Fibroblast of lung (primary cell): ENCODE measurements around the gene ANXA2. TPM values are rescaled to one million over a fixed set of nuclear protein-coding genes. Genes with fewer than 3 reads are reported as not detected.

ENCODE experiments used
- DNase-seq, 2 donors: peaks; one replicate each; pipeline versions ENCODE4 v3.0.0 to v3.0.0-alpha.2; 2010; ENCODE audit warnings: low read depth in 2 of 2
- H2AFZ ChIP-seq: 2 replicates; pipeline ENCODE4 v1.5.1; 2012; ENCODE audit warnings: low read length, control low read depth, inconsistent platforms
- H3K27ac ChIP-seq: 2 replicates; pipeline ENCODE4 v1.5.1; 2011; ENCODE audit warnings: low read length, control low read depth; ENCODE audit not compliant: insufficient read depth
- H3K27me3 ChIP-seq: 2 replicates; pipeline ENCODE4 v1.5.1; 2011; ENCODE audit warnings: mild to moderate bottlenecking, low read length; ENCODE audit not compliant: control insufficient read depth, insufficient read depth
- H3K36me3 ChIP-seq: 2 replicates; pipeline ENCODE4 v1.5.1; 2011; ENCODE audit warnings: low read length; ENCODE audit not compliant: control insufficient read depth, insufficient read depth
- H3K4me1 ChIP-seq: 2 replicates; pipeline ENCODE4 v1.5.1; 2011; ENCODE audit warnings: low read length; ENCODE audit not compliant: control insufficient read depth, insufficient read depth; ENCODE audit errors: extremely low read depth
- H3K4me2 ChIP-seq: 2 replicates; pipeline ENCODE4 v1.5.1; 2011; ENCODE audit warnings: low read length, control low read depth; ENCODE audit not compliant: insufficient read depth; ENCODE audit errors: extremely low read depth
- H3K4me3 ChIP-seq, 4 experiments: fragments of 200-600 bp in 1 of 4; sonication (generic) in 1 of 4; replicated peaks in 1 of 4; 2 replicates each; pipeline ENCODE4 v1.5.1; 2011 to 2016; ENCODE audit warnings: low read length in 4 of 4, low read depth in 3 of 4, mild to moderate bottlenecking in 3 of 4, control low read depth in 2 of 4, inconsistent platforms in 1 of 4, mixed read lengths in 1 of 4; ENCODE audit not compliant: insufficient read depth in 1 of 4; ENCODE audit errors: control extremely low read depth in 1 of 4
- H3K79me2 ChIP-seq: 2 replicates; pipeline ENCODE4 v1.5.1; 2012; ENCODE audit warnings: mild to moderate bottlenecking, low read length, inconsistent platforms; ENCODE audit not compliant: control insufficient read depth, insufficient read depth
- H3K9ac ChIP-seq: 2 replicates; pipeline ENCODE4 v1.5.1; 2011; ENCODE audit warnings: mild to moderate bottlenecking, low read length, control low read depth; ENCODE audit not compliant: insufficient read depth
- H3K9me3 ChIP-seq: 2 replicates; pipeline ENCODE4 v1.5.1; 2012; ENCODE audit warnings: low read depth, low read length; ENCODE audit not compliant: control insufficient read depth, insufficient read depth
- H4K20me1 ChIP-seq: 2 replicates; pipeline ENCODE4 v1.5.1; 2011; ENCODE audit warnings: low read length; ENCODE audit not compliant: control insufficient read depth, insufficient read depth; ENCODE audit errors: extremely low read depth
- CTCF ChIP-seq, 2 donors: IDR thresholded peaks in 1 of 2; conservative IDR thresholded peaks in 1 of 2; 1 replicate in 1 of 2; 2 replicates in 1 of 2; pipeline ENCODE4 v1.5.1; 2011 to 2012; ENCODE audit warnings: low read length in 2 of 2, control low read depth in 1 of 2, inconsistent platforms in 1 of 2, low read depth in 1 of 2, mild to moderate bottlenecking in 1 of 2
- EZH2 ChIP-seq: IDR thresholded peaks from 2 replicates; pipeline ENCODE4 v1.5.1; 2012; ENCODE audit warnings: low read length, control low read depth, mild to moderate bottlenecking; ENCODE audit errors: missing control alignments
- polyA plus RNA-seq, 2 donors: library from polyadenylated mRNA; depleted of rRNA in 1 of 2; stranded (reverse) in 1 of 2; unstranded in 1 of 2; fragments of >200 nt; gene quantifications; 2 replicates each; pipeline ENCODE4 v1.2.1, GENCODE V29; 2011 to 2012; ENCODE audit warnings: missing spikeins in 1 of 2
- total RNA-seq: library from RNA; depleted of rRNA; stranded (reverse); fragments of >200 nt; gene quantifications from 2 replicates; pipeline ENCODE4 v1.2.1, GENCODE V29; 2014

The ANXA2 gene
- total and polyA plus RNA-seq, 2 donors (not counting 1 experiment from before 2014, with no cell fraction given) = 2,754 to 4,872 TPM

GRCh38 chr15:60386615-60387014 is 11.2 kb downstream of the ANXA2 start:
- Histone ChIP-seq H4K20me1 (peaks cover 19% of the 10 kb centered on the region), H3K4me1 (peaks cover 24% of the 10 kb centered on the region)
- DNase-seq = no peak

GRCh38 chr15:60385620-60386552 is 11.9 kb downstream of the ANXA2 start:
- H3K4me2 ChIP-seq = no peak overlapping the region
- H3K79me2 ChIP-seq = peaks cover 100% of the 10 kb centered on the region
- H3K4me3 ChIP-seq = no peak overlapping the region
- H2AFZ ChIP-seq = no peak overlapping the region
- no peak overlapping the region for H3K27ac ChIP-seq
- DNase-seq = no peak
- H3K4me1 ChIP-seq = peaks cover 19% of the 10 kb centered on the region
- H4K20me1 ChIP-seq = peaks cover 17% of the 10 kb centered on the region
- H3K9me3 ChIP-seq = no peaks in the 10 kb centered on the region
- no peak overlapping the region for H3K9ac ChIP-seq
- H3K27me3 ChIP-seq = no peaks in the 10 kb centered on the region
- H3K36me3 ChIP-seq = peaks cover 17% of the 10 kb centered on the region
- TF ChIP-seq EZH2 (no peak), CTCF (conservative IDR thresholded peaks at IDR 0.05 in 1 of 2, IDR thresholded peaks at IDR 0.05 in 1 of 2; ENCODE audit: low read depth in 1 of 2, low read length in 2 of 2) (no peak)

More at GRCh38 chr15:60386615-60387014, 11.2 kb downstream of the ANXA2 start:
- Histone ChIP-seq H3K36me3 (peaks cover 16% of the 10 kb centered on the region), H3K27me3 (no peaks in the 10 kb centered on the region), H3K27ac (no peak overlapping the region), H3K4me2 (no peak overlapping the region), H3K9me3 (no peaks in the 10 kb centered on the region), H2AFZ (no peak overlapping the region), H3K9ac (no peak overlapping the region), H3K79me2 (peaks cover 100% of the 10 kb centered on the region), H3K4me3 (no peak overlapping the region)
- TF ChIP-seq CTCF (conservative IDR thresholded peaks at IDR 0.05 in 1 of 2, IDR thresholded peaks at IDR 0.05 in 1 of 2; ENCODE audit: low read depth in 1 of 2, low read length in 2 of 2) (no peak), EZH2 (no peak)

GRCh38 chr15:60384526-60385126 is 13.2 kb downstream of the ANXA2 start:
- H3K79me2 ChIP-seq = peaks cover 96% of the 10 kb centered on the region
- H3K36me3 ChIP-seq = peaks cover 21% of the 10 kb centered on the region
- peaks cover 21% of the 10 kb centered on the region for H4K20me1 ChIP-seq
- no peak for TF ChIP-seq EZH2
- no peak for TF ChIP-seq CTCF (conservative IDR thresholded peaks at IDR 0.05 in 1 of 2, IDR thresholded peaks at IDR 0.05 in 1 of 2; ENCODE audit: low read depth in 1 of 2, low read length in 2 of 2)
- peaks cover 26% of the 10 kb centered on the region for H3K4me1 ChIP-seq
- DNase-seq = no peak
- H2AFZ ChIP-seq = no peak overlapping the region
- H3K27ac ChIP-seq = no peak overlapping the region
- H3K27me3 ChIP-seq = no peaks in the 10 kb centered on the region
- H3K4me2 ChIP-seq = no peak overlapping the region
- H3K9ac ChIP-seq = no peak overlapping the region
- H3K4me3 ChIP-seq = no peak overlapping the region
- H3K9me3 ChIP-seq = no peaks in the 10 kb centered on the region
